NCI-H748 (cell line): ENCODE measurements around the gene EPHA3.

ENCODE experiments used
- DNase-seq: peaks from one replicate; lab custom pipeline; 2025; ENCODE audit not compliant: unreplicated experiment; lab: John Stamatoyannopoulos, UW

Gene EPHA3

DNA sequence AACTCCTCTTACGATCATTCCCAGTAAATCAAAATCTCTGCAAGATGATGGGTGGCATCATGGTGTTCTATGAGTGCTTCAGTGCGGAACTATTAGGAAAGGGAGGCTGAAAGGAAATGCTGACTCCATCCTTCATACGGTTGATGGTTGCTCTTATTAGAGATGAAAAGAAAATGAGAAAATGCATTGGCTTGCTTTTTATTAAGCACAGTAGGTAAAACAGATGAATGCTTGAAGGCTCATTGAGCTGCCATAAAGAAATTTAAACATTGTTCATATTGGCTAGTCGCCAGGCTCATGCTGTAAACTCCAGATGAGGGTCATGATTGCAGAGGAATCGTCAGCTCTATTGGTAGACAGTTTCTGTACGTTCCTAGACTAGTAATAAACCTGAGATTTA, 115.8 kb downstream of the EPHA3 start:
- DNase-seq: peak; percentile 85

DNA sequence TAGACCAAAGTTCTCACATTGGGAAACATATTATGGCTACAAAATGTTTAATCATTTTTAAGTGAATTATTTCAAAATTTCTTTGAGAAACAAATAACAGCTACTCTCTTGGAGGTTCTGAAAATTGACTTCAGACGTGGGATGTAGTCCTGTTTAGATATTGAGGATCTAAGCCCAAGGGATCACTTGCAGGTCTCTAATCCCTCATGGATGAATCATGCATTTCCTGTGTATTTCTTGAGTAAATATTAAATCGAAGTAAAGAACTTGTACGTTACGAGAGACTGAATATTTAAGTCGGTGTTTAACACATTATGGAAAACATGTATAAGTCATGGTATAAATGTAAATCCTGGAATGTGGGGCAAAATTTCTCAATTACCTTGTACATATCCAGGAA, 119.8 kb downstream of the EPHA3 start:
- no peak for DNase-seq

DNA sequence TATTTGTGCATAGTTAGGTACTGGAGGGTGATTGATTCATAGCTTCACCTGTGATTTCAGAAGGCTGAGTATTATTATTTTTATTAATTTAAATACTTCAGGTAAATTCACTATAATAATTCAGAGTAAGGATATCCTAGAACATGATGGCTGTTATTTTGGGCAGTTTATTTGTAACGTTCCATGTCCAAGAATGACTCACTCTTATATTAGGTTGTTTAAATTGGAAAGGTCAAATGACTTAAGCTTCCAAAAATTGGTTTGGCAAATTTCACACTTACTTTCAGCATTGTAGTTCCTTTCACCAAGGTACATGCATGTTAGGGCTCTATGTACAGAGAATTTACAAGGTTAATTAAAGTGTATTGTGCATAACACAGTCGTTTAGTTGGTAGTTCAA, 120.2 kb downstream of the EPHA3 start:
- DNase-seq: no peak

DNA sequence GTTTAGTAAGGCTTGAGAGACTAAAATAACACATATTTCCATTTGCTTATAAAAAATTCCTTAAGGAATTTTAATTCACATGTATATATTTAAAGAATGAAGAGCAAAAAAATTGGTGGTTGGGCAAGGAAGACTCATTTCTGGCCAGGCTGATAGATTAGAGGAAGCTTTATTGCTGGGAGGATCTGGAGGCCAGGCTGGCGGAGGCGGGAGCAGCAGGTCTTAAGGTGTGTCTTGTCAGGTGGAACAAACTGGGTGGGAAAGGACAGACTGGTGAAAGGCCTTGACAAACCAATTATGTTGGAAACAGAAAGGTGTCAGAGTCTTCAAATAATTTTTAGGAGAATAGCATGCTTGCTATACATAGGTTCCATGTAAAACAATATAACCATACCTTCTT, 124.7 kb downstream of the EPHA3 start:
- DNase-seq: no peak

DNA sequence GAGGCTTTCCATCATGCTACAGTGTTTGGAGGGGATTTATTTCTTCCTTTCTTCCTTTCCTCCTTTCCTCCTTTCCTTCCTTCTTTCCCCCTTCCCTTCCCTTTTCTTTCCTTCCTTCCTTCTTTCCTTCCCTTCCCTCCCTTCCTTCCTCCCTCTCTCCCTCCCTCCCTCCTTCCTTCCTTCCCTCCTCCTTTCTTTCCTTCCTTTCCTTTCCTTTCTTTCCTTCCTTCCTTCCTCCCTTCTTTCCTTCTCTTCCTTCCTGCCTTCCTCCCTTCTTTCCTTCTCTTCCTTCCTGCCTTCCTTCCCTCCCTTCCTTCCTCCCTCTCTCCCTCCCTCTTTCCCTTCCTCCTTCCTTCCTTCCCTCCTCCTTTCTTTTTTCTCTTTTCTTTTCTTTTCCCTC, 127.2 kb downstream of the EPHA3 start:
- no peak for DNase-seq

DNA sequence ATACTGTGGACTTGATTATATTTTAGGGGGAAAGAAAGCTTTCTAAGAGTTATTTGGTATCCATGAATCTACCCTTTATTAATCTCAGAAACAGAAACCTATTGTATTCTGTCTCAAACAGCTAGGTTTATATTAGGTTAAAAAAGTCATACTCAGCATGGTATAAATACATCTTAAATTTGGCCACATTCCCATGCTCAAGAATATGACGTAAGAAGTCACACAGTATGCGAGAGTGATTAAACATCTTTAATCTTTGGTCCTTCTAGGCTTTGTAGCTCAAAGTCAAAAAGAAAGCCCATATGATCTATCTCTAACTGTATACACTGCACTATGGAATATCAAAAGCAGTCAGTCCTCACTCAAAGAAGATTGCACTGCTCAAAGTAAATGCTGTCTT, 131.4 kb downstream of the EPHA3 start:
- no peak for DNase-seq

DNA sequence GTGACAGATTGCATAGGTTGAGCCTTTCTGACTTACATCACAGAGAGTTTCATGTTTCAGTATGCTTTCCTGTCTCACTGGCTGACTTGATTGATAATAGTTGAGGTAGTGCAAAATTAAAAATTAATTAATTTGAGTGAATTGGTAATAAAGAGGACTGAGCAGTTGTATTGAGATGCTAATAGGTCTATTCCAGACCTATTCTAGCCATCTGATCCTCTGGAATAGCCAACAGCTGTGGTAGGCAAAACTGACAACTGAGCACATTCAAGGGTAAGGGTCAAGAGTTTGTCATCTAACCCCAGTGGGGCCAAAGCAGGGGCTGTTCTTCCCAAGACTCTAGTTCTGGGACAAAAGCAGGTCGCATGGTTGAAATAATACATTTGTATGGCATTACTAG, 132.4 kb downstream of the EPHA3 start:
- no peak for DNase-seq

DNA sequence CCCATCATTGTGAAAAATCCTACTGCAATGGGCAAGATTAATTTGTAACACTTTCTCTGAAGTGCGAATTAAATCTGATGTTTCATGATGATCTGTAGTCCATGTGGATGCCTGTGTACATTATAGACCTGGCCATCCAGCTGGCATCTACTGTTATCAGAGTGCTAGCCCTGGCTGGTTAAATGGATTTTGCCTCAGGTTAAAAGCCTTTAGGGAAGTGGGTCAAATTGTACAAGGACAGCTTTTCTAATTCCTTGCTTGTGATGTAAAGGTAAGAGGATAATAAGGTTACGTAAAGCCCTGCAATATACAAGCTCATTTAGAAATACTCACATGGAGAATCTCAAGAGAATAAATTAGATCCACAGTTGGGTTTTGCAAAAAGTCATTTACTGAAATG, 138.2 kb downstream of the EPHA3 start:
- no peak for DNase-seq

DNA sequence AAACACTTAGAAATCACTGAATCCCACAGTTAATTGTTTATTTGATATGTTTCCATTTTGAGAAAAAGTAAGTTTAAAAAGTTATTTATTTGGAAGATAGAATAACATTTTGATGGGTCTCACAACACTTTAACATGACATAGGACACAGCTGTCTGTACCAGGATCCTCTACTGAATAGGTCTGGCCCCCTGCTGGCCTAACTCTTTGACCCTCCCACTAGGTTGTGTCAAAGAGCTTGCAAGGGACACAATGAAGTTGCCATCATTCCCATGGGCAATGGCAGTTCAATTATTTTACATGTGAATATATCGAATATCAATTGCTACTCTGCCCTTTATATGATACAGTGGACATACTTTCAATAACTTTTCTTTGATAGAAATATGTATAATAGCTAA, 138.9 kb downstream of the EPHA3 start:
- no peak for DNase-seq

DNA sequence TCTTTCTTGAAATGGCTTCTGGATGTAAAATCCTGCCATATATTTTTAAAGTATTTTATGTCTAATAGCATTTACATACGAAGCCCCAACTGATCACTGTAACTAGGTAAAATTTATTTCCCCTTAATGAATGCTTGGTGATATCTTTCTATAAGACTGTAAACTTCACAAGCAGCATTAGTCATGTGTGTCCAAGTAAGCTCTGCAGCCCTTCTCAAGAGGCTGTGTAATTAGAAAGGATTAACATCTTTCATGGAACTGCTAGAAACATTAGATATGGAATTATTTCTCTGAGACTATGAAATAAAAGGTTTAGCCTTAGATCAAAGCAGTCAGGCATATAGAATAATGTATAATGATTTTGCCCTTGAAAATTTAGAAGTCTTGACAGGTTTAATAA, 143.3 kb downstream of the EPHA3 start:
- no peak for DNase-seq

DNA sequence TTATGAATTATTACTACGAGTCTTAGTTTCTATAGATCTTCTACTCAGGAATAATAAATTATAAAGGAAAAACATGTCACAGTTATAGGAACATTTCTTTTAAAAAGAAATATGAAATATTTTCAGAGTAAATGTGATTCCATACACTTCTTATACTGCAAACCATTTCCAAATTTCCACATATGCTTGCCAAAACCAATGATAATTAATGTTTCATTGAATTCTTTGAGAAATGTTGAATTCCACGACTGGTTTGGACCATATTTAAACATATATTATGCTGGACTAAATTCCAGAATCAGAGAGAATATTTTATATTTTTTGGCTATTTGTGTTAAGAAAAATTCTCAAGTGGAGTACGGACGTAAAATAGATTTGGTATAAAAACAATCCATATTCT, 144.6 kb downstream of the EPHA3 start:
- no peak for DNase-seq

DNA sequence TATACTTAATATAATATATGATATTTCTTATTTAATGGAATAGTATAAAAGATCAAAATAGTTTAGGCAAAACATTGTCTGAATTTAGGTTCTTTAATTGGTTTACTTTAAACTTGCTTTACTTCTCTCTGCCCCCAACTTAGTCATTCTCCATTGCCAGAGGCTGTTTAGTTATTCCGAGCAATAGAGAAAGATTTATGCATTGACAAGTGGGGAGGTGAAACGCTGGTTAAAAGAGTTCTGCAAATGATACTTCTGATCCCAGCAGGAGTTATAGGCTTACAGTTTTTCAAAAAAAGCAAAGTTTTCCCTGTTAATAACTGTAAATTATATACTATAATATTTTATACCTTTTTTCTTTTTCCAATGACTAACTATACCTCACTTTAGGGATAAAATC, 145.4 kb downstream of the EPHA3 start:
- DNase-seq: no peak

DNA sequence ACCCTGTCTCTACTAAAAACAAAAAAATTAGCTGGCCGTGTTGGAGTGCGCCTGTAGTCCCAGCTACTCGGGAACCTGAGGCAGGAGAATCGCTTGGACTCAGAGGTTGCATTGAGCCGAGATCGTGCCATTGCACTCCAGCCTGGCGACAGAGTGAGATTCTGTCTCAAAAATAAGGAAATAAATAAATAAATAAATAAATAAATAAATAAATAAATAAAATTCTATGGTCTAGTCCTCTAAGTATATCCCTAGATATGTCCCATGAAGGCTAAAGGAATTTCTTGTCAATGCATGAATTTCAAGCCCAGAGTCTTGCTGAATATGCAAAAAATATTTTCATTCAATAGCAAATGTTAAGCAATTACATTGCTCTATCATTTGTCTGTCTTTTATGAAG, 149.0 kb downstream of the EPHA3 start:
- no peak for DNase-seq

DNA sequence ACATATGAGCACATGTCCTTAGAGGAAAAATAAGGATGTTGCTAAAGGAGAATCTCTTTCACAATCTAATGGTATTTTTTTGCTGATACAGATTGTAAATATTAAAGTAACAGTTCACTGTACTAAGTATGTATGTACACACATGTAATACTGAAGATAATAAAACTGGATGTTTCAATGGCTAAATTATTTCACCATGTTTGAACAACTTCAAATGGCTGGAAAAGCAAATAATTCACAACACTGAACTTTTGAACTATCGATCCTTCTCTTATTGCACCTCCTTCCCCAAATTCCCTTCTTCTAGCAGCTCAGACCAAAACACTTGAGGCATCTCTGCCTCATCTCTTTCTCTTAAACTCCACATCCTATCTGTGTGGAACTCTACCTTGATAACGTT, 149.5 kb downstream of the EPHA3 start:
- no peak for DNase-seq

DNA sequence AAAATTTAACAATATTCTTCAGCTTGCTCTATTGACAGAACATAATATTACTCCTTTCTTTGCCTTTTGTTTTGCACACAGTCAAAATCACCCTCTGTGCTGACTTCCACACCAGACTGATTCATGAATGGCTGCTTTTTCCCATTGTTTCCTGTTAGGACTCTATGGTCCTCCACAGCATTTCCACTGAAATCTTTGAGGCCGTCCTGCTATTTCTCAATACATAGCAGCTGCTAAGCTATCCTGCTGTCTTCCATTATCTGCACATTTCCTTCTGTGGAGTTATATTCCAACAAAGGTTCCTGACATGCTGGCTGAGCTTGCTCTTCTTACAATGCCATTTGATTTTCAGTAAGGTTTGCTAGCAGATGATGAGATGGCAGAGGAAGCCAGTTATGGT, 153.3 kb downstream of the EPHA3 start:
- DNase-seq: no peak

DNA sequence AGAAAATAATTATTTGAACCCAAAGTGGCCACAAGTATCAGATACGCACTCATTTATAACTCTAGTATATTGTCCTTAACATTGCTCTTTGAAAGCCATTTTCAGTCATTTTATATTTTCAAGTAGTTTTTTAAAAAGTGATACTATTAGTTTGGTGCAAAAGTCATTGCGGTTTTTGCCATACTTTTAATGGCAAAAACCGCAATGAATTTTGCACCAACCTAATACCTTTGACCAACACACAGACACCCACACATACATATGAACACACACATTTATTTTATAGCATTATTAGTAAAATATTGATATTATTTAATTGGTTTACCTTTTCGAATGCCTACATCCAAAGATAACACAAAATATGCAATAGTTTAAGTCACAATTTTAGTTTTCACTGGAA, 154.3 kb downstream of the EPHA3 start:
- DNase-seq: no peak

DNA sequence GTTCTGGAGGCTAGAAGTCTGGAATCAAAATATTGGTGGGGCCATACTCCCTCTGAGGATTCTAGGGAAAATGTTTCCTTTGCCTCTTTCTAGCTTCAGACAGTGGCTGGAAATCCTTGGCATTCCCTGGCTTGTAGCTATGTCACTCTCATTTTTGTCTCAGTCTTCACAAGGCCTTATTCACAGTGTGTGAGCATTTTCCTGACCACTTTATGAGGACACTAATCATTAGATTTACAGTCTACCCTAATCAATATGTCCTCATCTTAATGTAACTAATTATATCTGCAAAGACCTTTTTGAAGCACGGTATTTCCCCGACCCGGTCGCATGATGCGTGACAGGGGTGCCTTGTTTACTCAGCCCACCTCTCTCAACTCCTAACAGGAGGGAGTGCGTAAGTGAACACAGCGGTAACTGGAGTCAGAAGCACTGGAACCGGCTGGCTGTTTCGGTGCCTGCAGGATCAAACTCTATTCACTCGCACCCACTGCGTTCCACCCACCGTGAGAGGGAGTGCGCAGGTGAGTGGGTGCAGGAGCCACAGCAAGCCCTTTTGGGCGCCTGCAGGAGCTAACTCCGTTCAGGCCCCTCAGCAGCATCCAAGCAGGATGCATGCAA, 155.0 kb downstream of the EPHA3 start:
- DNase-seq: no peak

DNA sequence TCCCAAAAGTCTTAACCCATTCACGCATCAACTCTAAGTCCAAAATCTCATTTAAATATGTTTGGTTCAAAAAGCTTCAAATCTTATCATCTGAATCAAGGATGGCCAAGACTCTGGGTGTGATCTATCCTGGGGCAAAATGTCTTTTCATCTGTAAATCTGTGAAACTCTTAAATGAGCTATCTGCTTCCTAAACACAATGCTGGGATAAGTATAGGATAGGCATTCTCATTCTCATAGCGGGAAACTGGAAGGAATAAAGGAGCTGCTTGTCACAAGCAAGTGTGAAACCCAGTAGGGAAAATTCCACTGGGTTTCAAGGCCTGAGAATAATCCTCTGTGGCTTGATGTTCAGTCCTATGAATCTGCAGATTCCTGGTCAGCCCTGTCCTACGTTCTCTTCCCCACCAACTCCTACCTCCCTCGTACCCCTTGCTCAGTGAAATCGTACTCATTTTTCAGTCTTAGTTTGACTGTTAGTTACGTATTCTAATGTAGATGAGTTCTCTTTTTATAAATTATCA, 156.7 kb downstream of the EPHA3 start:
- DNase-seq: no peak

DNA sequence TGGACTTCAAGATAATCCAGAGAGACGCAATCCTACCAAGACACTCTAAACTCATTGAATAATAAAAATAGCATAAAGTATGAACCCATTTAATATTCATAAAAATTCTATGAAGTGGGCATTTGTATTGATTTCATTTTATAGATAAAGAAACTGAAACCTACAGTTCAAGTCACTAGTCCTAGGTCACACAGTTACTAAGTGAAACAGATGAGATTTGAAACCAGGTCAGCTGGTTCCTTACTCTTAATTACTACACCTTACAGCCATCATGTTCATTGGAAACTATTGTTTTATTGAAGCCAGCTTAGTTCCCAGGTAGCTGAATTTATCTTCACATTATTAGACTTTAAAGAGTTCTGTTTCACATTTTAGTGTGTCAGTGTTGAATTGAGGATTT, 158.7 kb downstream of the EPHA3 start:
- DNase-seq: no peak

DNA sequence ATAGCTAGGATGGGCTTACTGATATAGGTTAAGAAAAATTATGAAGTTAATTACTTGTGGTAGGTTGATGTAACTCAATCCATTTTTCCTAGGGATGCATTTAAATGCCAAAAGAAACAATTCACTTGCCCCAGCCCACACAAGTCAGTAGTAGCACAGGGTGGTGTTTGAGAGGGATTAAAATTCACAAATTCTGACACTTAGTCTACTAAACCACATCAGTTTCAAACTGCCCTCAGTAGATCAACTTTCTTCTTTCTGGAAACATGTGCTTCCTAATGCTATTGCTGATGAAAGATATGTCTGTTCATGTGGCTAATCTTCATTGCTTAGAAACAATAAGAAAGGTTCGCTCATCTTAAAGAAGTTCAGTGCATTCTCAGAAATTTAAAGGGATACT, 160.6 kb downstream of the EPHA3 start:
- DNase-seq: no peak

DNA sequence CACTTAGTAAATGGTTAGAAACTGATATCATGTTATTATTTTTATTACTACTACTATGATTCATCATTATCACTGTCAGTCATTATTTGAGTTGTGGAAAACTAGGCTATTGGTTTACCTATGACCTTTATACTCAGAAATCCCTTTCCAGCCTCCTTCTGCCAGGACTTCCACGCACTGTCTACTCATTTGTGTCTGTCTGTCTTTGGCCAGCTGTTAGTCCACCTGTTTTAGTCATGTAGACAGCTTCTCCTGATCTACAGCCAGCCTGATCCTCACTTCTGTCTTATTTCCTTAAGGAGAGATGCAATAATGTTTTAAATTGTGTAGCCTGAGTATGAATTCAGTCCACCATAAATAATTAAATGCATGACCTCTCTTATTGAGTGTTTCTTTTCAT, 162.8 kb downstream of the EPHA3 start:
- no peak for DNase-seq

DNA sequence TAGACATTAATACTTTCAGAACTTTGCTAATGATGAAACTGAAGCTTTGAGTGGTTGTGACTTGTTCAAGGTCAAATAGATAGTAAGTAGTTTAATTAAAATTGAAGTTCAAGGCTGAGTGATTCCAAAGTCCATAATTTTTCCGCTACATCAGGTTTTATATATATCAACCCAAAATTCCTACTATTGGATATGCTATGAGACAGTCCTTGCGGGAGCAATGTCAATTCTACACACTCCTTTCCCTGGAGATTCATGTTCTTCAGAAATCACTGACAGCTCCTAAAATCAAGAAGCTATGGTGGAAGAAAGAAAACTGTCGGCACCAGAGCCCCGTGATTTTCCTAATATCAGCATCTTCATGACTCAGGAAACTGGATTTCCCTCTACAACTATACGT, 167.6 kb downstream of the EPHA3 start:
- no peak for DNase-seq

DNA sequence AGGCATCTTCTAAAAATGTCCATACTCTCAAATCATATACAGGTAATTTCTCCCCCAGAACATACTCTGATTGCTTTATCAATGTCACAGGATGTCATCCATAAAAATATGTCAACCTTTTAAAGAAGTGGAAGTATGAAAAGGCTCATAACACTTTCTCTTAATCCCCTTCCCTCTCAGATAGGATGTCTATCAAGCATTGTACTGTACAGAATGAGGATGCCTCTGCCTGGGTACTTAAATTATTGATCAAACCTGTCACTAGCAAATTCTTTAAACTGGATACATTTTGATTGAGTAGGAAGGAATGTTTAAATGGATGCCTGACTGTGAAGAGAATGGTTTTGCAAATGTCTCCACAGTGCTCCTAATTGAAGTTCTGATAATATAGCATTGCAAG, 168.7 kb downstream of the EPHA3 start:
- DNase-seq: no peak
